HCT116 (cell line): ENCODE results near the gene RAB30. TPM values are rescaled to one million over a fixed set of nuclear protein-coding genes. Genes with fewer than 3 reads are reported as not detected.

Experiments
- ATAC-seq: fragments of 200-7000 bp; cut with Tn5 transposase; 2 replicates; pipeline ENCODE4 v1.9.1; 2020; ENCODE audit warnings: mild to moderate bottlenecking, moderate library complexity
- BruUV-seq: library from RNA; stranded (reverse); fragments of 400-500 nt; replicated peaks from 2 replicates; lab custom pipeline; 2021; lab: Mats Ljungman, UMichigan
- CTCF ChIA-PET: fragments of 300-600 bp; sonication (Branson Sonifier 250); formaldehyde crosslinking; loops from one replicate; lab custom pipeline; 2021; ENCODE audit warnings: antibody characterized with exemption; lab: Charles Lee
- POLR2A ChIA-PET: fragments of 300-600, 350-600 bp; sonication (Branson Sonifier 250); formaldehyde crosslinking; loops from one replicate; lab custom pipeline; 2021; ENCODE audit warnings: antibody characterized with exemption; lab: Charles Lee
- RAD21 ChIA-PET, 2 experiments: fragments of 300-600 bp; sonication (Branson Sonifier 250); formaldehyde crosslinking; loops; one replicate each; lab custom pipeline; 2023; ENCODE audit warnings: low total read pairs in 2 of 2; ENCODE audit not compliant: uncharacterized antibody in 2 of 2, unreplicated experiment in 2 of 2, low non-redundant PET in 1 of 2; lab: Charles Lee
- DNase-seq: peaks from one replicate; pipeline ENCODE4 v3.0.0-alpha.2; 2010; ENCODE audit warnings: low read depth, low spot score
- H2AFZ ChIP-seq: fragments of 200-600 bp; shearing (Covaris generic), sonication (generic); 2 replicates; pipeline ENCODE4 v1.6.1; 2017; ENCODE audit warnings: low read depth, mixed run types, mixed read lengths, antibody characterized with exemption, low read length; ENCODE audit not compliant: poor library complexity, severe bottlenecking
- H3K27ac ChIP-seq: 2 replicates; pipeline ENCODE4 v1.5.1; 2012; ENCODE audit warnings: low read depth, low read length
- H3K27me3 ChIP-seq: fragments of 200-600 bp; sonication (generic); 2 replicates; pipeline ENCODE4 v1.6.1; 2016; ENCODE audit warnings: mixed run types, low read length, mixed read lengths; ENCODE audit not compliant: insufficient read depth
- H3K36me3 ChIP-seq, 2 experiments: fragments of 200-500 bp in 1 of 2; fragments of 200-600 bp in 1 of 2; sonication (Bioruptor generic) in 1 of 2; sonication (generic) in 1 of 2; 2 replicates each; pipeline versions ENCODE4 v1.5.1 to v1.6.1; 2014 to 2016; ENCODE audit warnings: low read length in 2 of 2, inconsistent platforms in 1 of 2, mixed read lengths in 1 of 2, mixed run types in 1 of 2; ENCODE audit not compliant: insufficient read depth in 2 of 2, control insufficient read depth in 1 of 2
- H3K4me1 ChIP-seq, 2 experiments: fragments of 200-600 bp in 1 of 2; sonication (generic) in 1 of 2; 2 replicates each; pipeline versions ENCODE4 v1.5.1 to v1.6.1; 2012 to 2017; ENCODE audit warnings: low read length in 2 of 2, inconsistent platforms in 1 of 2, mild to moderate bottlenecking in 1 of 2, mixed read lengths in 1 of 2, mixed run types in 1 of 2, moderate library complexity in 1 of 2; ENCODE audit not compliant: insufficient read depth in 2 of 2, control insufficient read depth in 1 of 2
- H3K4me2 ChIP-seq: fragments of 200-600 bp; sonication (generic); 2 replicates; pipeline ENCODE4 v1.6.1; 2017; ENCODE audit warnings: mixed run types, low read length, mixed read lengths
- H3K4me3 ChIP-seq, 2 experiments: fragments of 200-600 bp in 1 of 2; sonication (generic) in 1 of 2; replicated peaks in 1 of 2; 2 replicates each; pipeline ENCODE4 v1.5.1; 2011 to 2016; ENCODE audit warnings: low read length in 2 of 2, control low read depth in 1 of 2, low read depth in 1 of 2, mild to moderate bottlenecking in 1 of 2, mixed read lengths in 1 of 2, mixed run types in 1 of 2
- H3K79me2 ChIP-seq: fragments of 200-600 bp; sonication (generic); 2 replicates; pipeline ENCODE4 v1.6.1; 2017; ENCODE audit warnings: mild to moderate bottlenecking, mixed run types, low read length, moderate library complexity, mixed read lengths; ENCODE audit not compliant: insufficient read depth
- H3K9ac ChIP-seq: fragments of 200-600 bp; sonication (generic); 2 replicates; pipeline ENCODE4 v1.6.1; 2016; ENCODE audit warnings: low read length, mixed read lengths
- H3K9me2 ChIP-seq: fragments of 200-600 bp; sonication (generic), shearing (Covaris generic); 2 replicates; pipeline ENCODE4 v1.6.1; 2017; ENCODE audit warnings: mixed run types, mild to moderate bottlenecking, moderate library complexity; ENCODE audit not compliant: insufficient read depth
- H3K9me3 ChIP-seq, 2 experiments: fragments of 200-500 bp in 1 of 2; fragments of 200-600 bp in 1 of 2; sonication (Bioruptor generic) in 1 of 2; sonication (generic) in 1 of 2; 2 replicates each; pipeline ENCODE4 v1.6.1; 2014 to 2017; ENCODE audit warnings: low read length in 2 of 2, mixed read lengths in 2 of 2, inconsistent platforms in 1 of 2, low read depth in 1 of 2, mild to moderate bottlenecking in 1 of 2, mixed run types in 1 of 2, moderate library complexity in 1 of 2; ENCODE audit not compliant: control insufficient read depth in 1 of 2, insufficient read depth in 1 of 2
- H4K20me1 ChIP-seq: fragments of 200-600 bp; sonication (generic), shearing (Covaris generic); 2 replicates; pipeline ENCODE4 v1.6.1; 2017; ENCODE audit warnings: mixed run types, mild to moderate bottlenecking, moderate library complexity; ENCODE audit not compliant: insufficient read depth
- ATF3 ChIP-seq: IDR thresholded peaks from 2 replicates; pipeline ENCODE4 v1.6.1; 2012
- CBX3 ChIP-seq: IDR thresholded peaks from 2 replicates; pipeline ENCODE4 v1.6.1; 2012; ENCODE audit warnings: low read depth
- CEBPB ChIP-seq: IDR thresholded peaks from 2 replicates; pipeline ENCODE4 v1.6.1; 2012; ENCODE audit warnings: low read depth
- ELF1 ChIP-seq: IDR thresholded peaks from 2 replicates; pipeline ENCODE4 v1.6.1; 2012; ENCODE audit warnings: low read depth, borderline replicate concordance
- EZH2 ChIP-seq: fragments of 200-600 bp; sonication (generic); IDR thresholded peaks from 2 replicates; pipeline ENCODE4 v1.6.1; 2017; ENCODE audit warnings: antibody characterized with exemption, mixed run types
- FOSL1 ChIP-seq: IDR thresholded peaks from 2 replicates; pipeline ENCODE4 v1.6.1; 2012; ENCODE audit warnings: low read depth
- JUND ChIP-seq: IDR thresholded peaks from 2 replicates; pipeline ENCODE4 v1.6.1; 2012
- MAX ChIP-seq: IDR thresholded peaks from 2 replicates; pipeline ENCODE4 v1.6.1; 2012
- POLR2A ChIP-seq: IDR thresholded peaks from 2 replicates; pipeline ENCODE4 v1.7.0; 2011; ENCODE audit warnings: borderline replicate concordance; ENCODE audit not compliant: insufficient read depth, insufficient read length; ENCODE audit errors: extremely low read depth
- POLR2AphosphoS5 ChIP-seq: IDR thresholded peaks from 2 replicates; pipeline ENCODE4 v1.6.1; 2011; ENCODE audit warnings: mild to moderate bottlenecking, low read depth, low read length, moderate library complexity
- RAD21 ChIP-seq: IDR thresholded peaks from 2 replicates; pipeline ENCODE4 v1.6.1; 2012; ENCODE audit warnings: low read depth, mild to moderate bottlenecking
- SIN3A ChIP-seq: IDR thresholded peaks from 2 replicates; pipeline ENCODE4 v1.6.1; 2012; ENCODE audit warnings: low read depth
- SP1 ChIP-seq: IDR thresholded peaks from 2 replicates; pipeline ENCODE4 v1.6.1; 2012; ENCODE audit warnings: low read depth
- TCF7L2 ChIP-seq: IDR thresholded peaks from 2 replicates; pipeline ENCODE4 v1.7.0; 2011; ENCODE audit warnings: borderline replicate concordance, inconsistent platforms; ENCODE audit not compliant: insufficient read depth, insufficient read length; ENCODE audit errors: extremely low read depth
- YY1 ChIP-seq: IDR thresholded peaks from 2 replicates; pipeline ENCODE4 v1.6.1; 2011; ENCODE audit warnings: low read length, low read depth, moderate library complexity, mild to moderate bottlenecking; ENCODE audit not compliant: insufficient replicate concordance; ENCODE audit errors: extremely low read depth
- ZBTB33 ChIP-seq: IDR thresholded peaks from 2 replicates; pipeline ENCODE4 v1.6.1; 2011; ENCODE audit warnings: mild to moderate bottlenecking, low read length, moderate library complexity; ENCODE audit not compliant: insufficient replicate concordance; ENCODE audit errors: extremely low read depth
- ZFX ChIP-seq: fragments of 450-650 bp; IDR thresholded peaks from 2 replicates; pipeline ENCODE4 v1.6.1; 2017
- ZNF274 ChIP-seq: fragments of 200-500 bp; sonication (Bioruptor generic); IDR thresholded peaks from 2 replicates; pipeline ENCODE4 v1.6.1; 2014; ENCODE audit warnings: mild to moderate bottlenecking, low read depth, low read length, inconsistent platforms
- intact Hi-C: fragments of 100-400 bp; cut with micrococcal nuclease; formaldehyde crosslinking; loops from 2 replicates; pipeline ENCODE4 v1.10.0; 2022
- total RNA-seq: library from RNA; stranded (reverse); gene quantifications from one replicate; pipeline ENCODE4 v1.2.1, GENCODE V29; 2021; ENCODE audit not compliant: unreplicated experiment

Gene RAB30
- total RNA-seq, 1 experiment from 2014 or later: 5.7 TPM

- no peaks in the 10 kb centered on the region for H3K36me3 ChIP-seq
- CTCF ChIA-PET: no interaction called here
- no peak for DNase-seq
- no peak overlapping the region for H3K4me2 ChIP-seq
- H3K79me2 ChIP-seq: no peaks in the 10 kb centered on the region
- no peaks in the 10 kb centered on the region for H3K4me1 ChIP-seq
- POLR2A ChIA-PET: no interaction called here
- ATAC-seq: no peak
- H4K20me1 ChIP-seq: no peaks in the 10 kb centered on the region; the same call in 1 of the 2 replicates
- no TSS peak for BruUV-seq
- no peak overlapping the region for H3K27ac ChIP-seq
- intact Hi-C loops: no loop called here
- RAD21 ChIA-PET: no interaction called here
- H2AFZ ChIP-seq: no peak overlapping the region
- H3K27me3 ChIP-seq: no peaks in the 10 kb centered on the region
- no peak overlapping the region for H3K4me3 ChIP-seq
- H3K9ac ChIP-seq: no peak overlapping the region
- no peaks in the 10 kb centered on the region for H3K9me2 ChIP-seq
- H3K9me3 ChIP-seq: no peaks in the 10 kb centered on the region
- TF ChIP-seq RAD21: no peak
- no peak for TF ChIP-seq ZNF274
These were observed 56.7 kb downstream of the RAB30 start for GRCh38 chr11:83014951-83015350.

GRCh38 chr11:83012168-83013067 is 59.3 kb downstream of the RAB30 start:
- TF ChIP-seq RAD21 (no peak), POLR2AphosphoS5 (no peak), MAX (no peak), ZFX (no peak), EZH2 (no peak), ATF3 (no peak), JUND (no peak), CBX3 (no peak), SP1 (no peak), YY1 (no peak), FOSL1 (no peak), POLR2A (no peak), ELF1 (no peak), TCF7L2 (no peak), ZNF274 (no peak), ZBTB33 (no peak), SIN3A (no peak), CEBPB (no peak)

More at GRCh38 chr11:83012168-83013067, 59.3 kb downstream of the RAB30 start:
- ChIA-PET POLR2A (no interaction called here), CTCF (no interaction called here), RAD21 (no interaction called here)
- intact Hi-C loops: no loop called here
- DNase-seq (no peak), ATAC-seq (no peak)
- peaks cover 0 to 4% of the 10 kb centered on the region in 2 experiments; a peak in 1 of 4 replicates for H3K4me1 ChIP-seq
- no peaks in the 10 kb centered on the region for H3K9me2 ChIP-seq
- no peaks in the 10 kb centered on the region; the same call in 1 of the 2 replicates for H4K20me1 ChIP-seq
- no peaks in the 10 kb centered on the region for H3K9me3 ChIP-seq
- no peaks in the 10 kb centered on the region for H3K36me3 ChIP-seq
- H3K4me3 ChIP-seq: no peak overlapping the region
- H3K9ac ChIP-seq: no peak overlapping the region
- H2AFZ ChIP-seq: no peak overlapping the region
- BruUV-seq: no TSS peak
- H3K79me2 ChIP-seq: no peaks in the 10 kb centered on the region
- no peaks in the 10 kb centered on the region for H3K27me3 ChIP-seq
- no peak overlapping the region for H3K27ac ChIP-seq
- no peak overlapping the region for H3K4me2 ChIP-seq
